Esophagus muscularis mucosa (tissue), 3 donors: Measurements from ENCODE around the gene SPTSSB.

Experiments
- POLR2A ChIP-seq: fragments of 450-650 bp; IDR thresholded peaks from one replicate; pipeline ENCODE4 v1.6.1; 2017; ENCODE audit warnings: antibody characterized with exemption, moderate library complexity, mild to moderate bottlenecking, low read depth
- POLR2AphosphoS5 ChIP-seq, 2 donors: sonication (generic); formaldehyde crosslinking; IDR thresholded peaks; one replicate each; pipeline ENCODE4 v1.6.1; 2017; ENCODE audit warnings: antibody characterized with exemption in 2 of 2
- TF ChIP-seq, protein P1 (sequence below), 3 experiments: fragments of 200-600 bp in 2 of 3; fragments of 450-650 bp in 1 of 3; sonication (generic) in 2 of 3; IDR thresholded peaks; one replicate each; pipeline ENCODE4 v1.5.1; 2017 to 2019; ENCODE audit warnings: antibody characterized with exemption in 3 of 3, mild to moderate bottlenecking in 2 of 3, moderate library complexity in 1 of 3

DNA sequence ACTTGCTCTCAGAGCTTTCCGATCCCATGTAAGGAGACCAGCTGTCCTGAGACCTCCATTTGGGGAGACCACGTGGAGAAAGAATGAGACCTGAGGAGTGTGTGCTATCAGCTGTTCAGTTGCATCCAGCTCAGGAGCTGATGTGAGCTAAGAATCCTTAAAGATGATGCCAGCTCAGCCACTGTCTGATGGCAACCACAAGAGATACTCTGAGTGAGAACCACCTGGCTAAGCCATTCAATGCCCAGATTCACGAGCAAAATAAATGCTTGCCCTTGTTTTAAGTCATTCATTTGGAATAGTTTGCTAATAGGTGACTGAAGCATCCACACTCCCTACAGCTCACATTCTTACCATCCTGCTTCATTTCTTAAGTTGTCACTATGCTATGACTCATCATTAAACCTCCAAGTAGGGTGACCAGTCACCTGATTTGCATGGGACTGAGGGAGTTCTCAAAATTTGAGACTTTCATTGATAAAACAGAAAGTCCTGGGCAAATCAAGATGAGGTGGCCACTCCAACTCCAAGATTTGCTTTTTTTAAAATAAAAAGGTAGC, 56.4 kb downstream of the SPTSSB start:
- TF ChIP-seq, protein P1, sequence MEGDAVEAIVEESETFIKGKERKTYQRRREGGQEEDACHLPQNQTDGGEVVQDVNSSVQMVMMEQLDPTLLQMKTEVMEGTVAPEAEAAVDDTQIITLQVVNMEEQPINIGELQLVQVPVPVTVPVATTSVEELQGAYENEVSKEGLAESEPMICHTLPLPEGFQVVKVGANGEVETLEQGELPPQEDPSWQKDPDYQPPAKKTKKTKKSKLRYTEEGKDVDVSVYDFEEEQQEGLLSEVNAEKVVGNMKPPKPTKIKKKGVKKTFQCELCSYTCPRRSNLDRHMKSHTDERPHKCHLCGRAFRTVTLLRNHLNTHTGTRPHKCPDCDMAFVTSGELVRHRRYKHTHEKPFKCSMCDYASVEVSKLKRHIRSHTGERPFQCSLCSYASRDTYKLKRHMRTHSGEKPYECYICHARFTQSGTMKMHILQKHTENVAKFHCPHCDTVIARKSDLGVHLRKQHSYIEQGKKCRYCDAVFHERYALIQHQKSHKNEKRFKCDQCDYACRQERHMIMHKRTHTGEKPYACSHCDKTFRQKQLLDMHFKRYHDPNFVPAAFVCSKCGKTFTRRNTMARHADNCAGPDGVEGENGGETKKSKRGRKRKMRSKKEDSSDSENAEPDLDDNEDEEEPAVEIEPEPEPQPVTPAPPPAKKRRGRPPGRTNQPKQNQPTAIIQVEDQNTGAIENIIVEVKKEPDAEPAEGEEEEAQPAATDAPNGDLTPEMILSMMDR (IDR thresholded peaks at IDR 0.05), result no peak
- TF ChIP-seq POLR2A (no peak), POLR2AphosphoS5 (IDR thresholded peaks at IDR 0.05) (no peak)
